HG03571 (cell line): ENCODE measurements around the gene MPHOSPH9.

Experiments used
- ATAC-seq: cut with Tn5 transposase; IDR thresholded peaks from one replicate; pipeline ENCODE4 v1.9.1; 2021; ENCODE audit not compliant: unreplicated experiment

Gene MPHOSPH9, protein sequence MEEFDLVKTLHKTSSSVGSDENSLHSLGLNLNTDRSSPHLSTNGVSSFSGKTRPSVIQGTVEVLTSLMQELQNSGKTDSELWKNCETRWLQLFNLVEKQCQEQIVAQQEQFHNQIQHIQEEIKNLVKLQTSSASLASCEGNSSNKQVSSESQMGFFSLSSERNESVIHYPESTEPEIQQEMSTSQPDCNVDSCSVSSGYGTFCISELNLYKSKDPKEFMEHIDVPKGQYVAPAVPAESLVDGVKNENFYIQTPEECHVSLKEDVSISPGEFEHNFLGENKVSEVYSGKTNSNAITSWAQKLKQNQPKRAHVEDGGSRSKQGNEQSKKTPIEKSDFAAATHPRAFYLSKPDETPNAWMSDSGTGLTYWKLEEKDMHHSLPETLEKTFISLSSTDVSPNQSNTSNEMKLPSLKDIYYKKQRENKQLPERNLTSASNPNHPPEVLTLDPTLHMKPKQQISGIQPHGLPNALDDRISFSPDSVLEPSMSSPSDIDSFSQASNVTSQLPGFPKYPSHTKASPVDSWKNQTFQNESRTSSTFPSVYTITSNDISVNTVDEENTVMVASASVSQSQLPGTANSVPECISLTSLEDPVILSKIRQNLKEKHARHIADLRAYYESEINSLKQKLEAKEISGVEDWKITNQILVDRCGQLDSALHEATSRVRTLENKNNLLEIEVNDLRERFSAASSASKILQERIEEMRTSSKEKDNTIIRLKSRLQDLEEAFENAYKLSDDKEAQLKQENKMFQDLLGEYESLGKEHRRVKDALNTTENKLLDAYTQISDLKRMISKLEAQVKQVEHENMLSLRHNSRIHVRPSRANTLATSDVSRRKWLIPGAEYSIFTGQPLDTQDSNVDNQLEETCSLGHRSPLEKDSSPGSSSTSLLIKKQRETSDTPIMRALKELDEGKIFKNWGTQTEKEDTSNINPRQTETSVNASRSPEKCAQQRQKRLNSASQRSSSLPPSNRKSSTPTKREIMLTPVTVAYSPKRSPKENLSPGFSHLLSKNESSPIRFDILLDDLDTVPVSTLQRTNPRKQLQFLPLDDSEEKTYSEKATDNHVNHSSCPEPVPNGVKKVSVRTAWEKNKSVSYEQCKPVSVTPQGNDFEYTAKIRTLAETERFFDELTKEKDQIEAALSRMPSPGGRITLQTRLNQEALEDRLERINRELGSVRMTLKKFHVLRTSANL

DNA sequence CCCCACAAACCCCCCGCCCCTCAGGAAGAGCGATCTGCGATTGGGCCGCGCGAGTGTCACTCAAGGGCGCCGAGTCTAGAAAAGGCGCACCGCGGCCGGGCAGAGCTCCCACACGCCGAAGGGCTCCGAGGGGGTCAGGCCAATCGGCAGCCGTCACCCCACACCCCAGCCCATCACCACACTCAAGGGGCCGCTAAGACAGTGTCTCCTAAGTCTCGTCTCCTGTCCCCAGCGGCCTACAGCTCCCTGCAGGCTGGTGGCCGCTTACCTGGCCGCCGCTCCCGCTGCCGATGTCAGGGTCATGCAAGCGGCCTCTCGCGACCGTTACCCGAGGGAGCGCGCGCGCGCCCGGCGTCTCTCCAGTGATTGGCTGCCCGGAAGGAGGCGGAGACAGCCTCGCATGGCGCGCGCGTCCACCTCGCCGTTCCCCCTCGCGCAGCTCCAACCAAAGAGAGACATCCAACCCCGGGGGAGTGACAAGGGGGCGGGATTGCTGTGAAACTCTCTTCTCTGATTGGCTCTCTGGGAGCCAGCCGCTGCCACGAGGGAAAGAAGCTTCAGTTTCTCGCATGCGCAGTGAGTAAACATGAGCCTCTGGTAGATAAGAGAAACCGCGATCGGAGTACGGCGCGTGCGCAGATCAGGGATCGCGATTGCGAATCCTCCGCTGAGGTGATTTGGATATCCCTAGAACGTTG, at the start of gene MPHOSPH9, which contains the start of gene MTRFR:
Gene MPHOSPH9 (minus strand): TSS at position 335 of the 698 bp plus-strand sequence. CDS start 2,777 bp downstream, outside the sequence.
Gene MTRFR (plus strand): TSS at position 630 of the 698 bp plus-strand sequence. CDS start 20,239 bp downstream, outside the sequence.
- peak; percentile 78 for ATAC-seq

DNA sequence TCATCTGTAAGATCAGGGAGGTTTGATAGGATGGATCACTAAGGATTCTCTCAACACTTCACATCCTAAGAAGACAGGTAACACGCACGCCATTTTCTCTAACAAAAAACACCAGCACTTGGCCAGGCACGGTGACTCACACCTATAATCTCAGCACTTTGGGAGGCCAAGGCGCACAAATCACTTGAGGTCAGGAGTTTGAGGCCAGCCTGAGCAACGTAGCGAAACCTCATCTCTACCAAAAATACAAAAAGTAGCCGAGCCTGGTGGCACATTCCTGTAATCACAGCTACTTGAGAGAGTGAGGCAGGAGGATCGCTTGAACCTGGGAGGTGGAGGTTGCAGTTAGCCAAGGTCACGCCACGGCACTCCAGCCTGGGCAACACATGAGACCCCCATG, 49.2 kb upstream of the MPHOSPH9 start:
- ATAC-seq = no peak

DNA sequence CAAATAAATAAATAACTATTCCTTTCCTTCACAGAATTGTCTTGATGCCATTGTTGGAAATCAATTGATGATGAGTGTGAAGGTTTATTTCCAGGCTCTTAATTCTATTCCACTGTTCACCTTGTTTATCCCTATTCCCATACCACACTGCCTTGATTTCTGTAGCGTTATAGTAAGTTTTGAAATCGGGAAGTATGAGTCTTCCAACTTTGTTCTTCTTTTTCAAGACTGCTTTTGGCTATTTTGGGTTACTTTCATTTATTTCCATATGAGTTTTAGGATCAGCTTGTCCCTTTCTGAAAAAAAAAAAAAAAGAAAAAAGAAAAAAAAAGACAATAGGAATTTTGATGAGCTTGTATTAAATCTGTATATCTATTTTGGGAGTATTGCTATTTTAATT, 48.0 kb upstream of the MPHOSPH9 start:
- ATAC-seq = no peak

DNA sequence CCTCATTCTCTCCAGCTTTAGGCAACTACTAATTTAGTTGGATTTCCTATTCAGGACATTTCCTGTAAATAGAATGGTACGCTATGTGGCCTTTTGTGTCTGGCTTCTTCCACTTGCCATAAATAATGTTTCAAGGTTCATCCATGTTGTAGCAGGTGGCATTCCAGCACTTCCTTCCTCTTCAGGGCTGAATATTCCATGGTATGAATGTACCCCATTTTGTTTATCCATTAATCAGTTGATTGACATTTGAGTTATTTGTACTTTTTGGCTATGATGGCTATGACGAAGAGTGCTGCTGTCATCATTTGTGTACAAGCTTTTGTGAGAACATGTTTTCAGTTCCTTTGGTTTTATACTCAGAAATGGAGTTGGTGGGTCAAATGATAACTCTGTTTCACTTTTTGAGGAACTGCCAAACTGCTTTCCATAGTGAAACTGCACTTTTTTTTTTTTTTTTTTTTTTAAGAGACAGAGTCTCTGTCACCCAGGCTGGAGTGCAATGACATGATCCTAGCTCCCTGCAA, 45.2 kb upstream of the MPHOSPH9 start:
- peak; percentile 78 for ATAC-seq

DNA sequence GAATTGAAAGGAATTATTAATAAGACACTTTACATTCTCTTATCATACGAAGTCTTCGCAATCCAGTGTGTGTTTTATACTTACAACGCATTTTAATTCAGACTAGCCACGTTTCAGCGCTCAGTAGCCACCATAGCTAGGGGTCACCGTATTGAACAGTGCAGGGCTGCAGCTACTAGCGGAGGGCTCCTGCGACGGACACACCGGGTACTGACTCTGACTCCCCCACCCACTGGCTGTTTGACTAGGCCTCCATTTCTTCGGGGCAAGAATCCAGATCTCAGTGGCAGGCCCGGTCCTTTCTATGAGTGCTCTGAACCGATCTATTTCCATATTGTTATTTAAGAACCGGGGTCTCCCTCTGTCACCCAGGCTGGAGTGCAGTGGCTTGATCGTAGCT, 40.2 kb upstream of the MPHOSPH9 start:
- ATAC-seq = no peak

DNA sequence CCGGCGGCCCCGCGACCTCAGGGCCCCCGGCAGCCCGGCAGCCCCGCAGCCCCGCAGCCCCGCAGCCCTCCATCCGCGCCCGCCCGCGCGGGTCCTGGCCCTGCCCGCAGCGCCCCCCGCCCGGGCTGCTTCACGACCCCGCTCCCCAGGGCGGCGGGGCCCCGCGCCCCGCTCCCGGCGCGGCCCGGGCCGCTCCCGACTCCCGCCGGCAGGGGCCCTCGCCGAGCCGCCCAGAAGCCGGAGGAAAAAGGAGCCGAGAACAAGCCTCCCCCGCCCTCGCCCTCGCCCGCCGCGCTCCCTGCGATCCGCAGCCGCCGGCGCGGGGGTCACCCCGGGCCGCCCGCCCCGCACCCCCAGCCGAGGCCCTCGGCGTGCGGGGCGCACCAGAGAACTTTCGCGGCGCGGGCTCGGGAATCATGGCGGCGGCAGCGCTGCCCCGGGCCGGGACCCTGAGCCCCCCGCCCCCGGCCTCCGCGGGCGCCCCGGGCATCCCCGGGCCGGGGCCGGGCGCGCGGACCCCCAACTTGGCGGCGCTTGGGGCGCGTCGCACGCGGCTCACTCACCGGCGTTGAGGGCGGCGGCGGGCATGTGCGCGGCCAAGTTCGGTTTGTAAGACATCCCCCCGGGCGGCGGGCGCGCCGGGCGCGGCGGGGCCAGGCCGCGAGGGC, 38.2 kb upstream of the MPHOSPH9 start:
- ATAC-seq = peak; percentile 51

DNA sequence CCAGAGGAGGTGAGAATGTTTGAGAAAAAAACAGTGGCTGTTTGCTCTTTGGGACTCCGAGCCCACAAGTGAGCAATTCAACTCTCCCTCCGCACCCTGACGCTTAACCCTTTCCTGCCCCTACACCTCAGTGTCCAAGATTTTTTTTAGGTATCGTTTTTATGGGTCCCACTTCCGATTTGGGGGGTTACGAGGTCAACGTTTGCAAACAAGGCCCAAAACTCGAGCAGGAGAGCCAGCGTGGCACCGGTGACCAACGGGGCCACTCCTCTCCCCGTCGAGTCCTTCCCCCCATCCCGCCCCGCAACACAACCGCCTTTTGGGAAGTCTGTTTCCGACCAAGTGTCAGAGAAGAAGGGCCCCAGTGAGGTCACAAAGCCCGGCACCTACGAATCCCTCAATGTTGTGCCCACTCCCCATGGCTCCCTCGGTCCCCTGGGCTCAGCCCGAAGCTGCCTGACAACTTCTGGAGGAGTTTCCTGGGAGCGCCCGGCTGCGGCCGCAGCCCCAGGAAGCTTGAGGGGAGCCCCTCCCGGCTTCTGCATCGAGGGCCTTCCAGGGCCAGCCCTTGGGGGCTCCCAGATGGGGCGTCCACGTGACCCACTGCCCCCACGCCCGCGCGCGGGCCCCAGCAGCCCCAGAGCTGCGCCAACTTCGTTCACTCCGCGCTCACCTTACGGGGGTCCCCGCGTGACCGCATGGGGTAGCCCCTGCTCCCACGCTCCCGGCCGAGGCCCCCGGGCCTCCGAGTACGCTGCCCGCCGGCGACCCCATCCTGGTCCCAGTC, 37.5 kb upstream of the MPHOSPH9 start:
- peak; percentile 3 for ATAC-seq

DNA sequence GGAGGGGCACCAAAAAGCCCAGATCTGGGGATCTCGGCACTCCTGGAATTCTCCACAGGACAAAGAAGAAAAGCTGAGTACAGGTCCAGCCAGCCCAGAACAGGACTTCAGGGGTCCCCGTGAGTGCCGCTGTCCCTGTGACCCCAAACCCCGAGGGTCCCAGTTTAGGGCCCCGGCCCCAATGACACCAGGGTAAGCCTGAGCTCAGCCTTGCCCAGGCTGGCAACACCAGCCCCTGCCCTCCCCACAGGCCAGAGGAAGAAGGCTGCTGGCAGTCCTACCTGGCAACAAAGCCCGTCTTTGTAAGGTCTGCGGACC, 36.9 kb upstream of the MPHOSPH9 start:
- ATAC-seq = no peak

DNA sequence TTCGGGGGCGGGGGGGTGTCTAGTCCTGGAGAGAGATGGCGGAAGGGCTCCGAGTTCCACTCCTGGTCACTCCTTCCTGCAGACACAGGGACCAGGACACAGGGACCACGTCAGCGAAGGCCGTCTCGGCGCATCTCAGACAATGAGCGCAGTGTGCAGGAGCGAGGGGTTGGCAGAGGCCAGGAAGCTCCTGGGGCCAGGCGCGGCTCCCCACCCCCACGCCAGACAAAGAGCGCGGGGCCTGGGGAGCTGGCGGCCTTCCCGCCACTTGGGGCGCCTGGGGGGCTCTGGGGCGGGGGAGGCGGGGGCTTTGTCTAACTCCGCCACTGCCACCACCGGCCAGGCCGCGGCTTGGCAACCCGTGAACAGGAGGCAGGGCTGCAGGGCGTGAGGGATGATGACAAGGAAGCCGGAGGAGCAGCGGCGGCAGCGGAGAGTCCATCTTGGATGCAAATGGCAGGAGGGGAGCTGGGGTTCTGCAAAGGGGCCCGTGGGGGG, 36.5 kb upstream of the MPHOSPH9 start:
- ATAC-seq = no peak

DNA sequence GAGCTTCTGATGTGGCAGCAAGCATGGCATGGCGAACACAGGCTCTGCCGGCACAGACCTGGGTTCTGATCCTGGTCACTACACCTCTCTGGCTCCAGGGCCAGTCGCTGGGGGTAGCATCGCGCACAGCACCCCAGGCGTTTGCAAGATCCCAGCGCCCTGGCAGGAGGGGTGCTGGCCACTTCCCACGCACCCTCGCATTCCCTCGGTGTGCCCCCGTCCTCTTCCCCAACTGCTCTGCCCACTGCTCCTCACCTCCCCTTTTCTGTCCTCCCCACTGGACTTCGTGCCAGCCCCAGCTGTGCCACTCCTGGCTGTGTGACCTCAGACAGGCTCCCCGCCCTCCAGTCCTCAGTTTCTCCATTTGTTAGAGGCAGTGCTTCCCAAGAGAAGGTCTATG, 35.9 kb upstream of the MPHOSPH9 start:
- no peak for ATAC-seq

DNA sequence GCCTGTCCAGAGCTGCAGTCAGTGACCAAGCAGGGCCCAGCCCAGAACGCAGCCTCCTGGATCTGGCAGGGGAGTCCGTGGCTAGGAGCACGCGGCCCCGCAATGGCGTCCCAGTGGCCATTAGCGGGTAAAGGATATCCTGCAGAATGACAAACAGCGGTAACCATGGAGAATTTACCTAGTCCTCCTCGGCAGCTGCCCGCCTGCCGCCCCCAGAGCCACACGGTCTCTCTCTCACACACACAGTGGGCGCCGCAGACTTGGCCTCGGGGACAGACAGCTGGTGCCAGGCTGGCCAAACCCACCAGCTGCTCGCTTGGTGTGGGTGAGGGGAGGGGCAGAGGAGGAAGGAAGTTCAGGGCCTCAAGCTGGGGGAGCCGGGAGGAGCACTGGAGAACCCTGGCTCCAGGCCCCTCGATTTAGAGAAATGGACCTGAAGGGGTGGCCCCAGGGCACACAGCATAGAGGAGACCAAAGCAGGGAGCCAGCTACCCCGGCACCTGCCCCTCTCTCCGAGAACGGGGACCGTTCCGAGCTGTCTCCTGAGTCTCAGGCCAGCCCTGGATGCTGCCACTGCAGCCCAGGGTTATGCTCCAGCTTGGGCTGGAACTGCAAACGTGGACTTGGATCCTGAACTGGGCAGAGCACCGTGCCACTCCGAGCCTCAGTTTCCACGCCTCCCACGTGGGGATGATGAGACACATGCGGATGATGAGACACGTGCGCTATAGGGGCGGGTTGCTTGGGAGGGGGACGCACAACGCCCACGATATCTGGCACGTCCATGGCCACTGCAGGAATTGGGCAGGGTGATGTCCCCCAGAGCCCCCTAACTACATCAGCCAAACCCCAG, 35.3 kb upstream of the MPHOSPH9 start:
- ATAC-seq = no peak

DNA sequence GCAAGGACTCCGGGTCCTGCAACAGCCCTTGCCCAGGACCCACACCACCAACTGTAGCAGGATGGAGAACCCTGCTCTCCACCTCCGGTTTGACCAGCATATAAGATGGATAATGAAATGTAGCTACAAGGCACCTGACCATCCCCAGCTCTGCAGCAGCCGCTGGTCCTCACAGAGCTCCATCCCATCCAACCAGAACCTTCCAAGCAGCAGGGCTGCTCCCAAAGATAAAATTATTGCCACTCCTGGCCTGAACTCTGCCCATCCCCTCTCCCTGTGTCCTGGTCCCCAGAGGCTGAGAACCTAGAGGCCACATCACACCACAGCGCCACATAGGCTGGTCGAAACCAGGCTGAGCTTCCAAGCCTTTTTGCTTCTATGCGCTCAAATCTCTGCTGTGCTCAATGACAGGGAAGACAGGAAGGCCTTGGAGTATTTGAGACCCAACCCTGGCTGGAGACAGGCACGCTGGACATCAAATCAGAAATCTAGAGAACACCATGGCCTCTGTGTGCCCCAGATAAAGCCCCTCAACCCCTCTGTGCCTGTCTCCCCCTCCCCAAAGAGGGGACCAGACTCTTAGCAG, 34.5 kb upstream of the MPHOSPH9 start:
- no peak for ATAC-seq

DNA sequence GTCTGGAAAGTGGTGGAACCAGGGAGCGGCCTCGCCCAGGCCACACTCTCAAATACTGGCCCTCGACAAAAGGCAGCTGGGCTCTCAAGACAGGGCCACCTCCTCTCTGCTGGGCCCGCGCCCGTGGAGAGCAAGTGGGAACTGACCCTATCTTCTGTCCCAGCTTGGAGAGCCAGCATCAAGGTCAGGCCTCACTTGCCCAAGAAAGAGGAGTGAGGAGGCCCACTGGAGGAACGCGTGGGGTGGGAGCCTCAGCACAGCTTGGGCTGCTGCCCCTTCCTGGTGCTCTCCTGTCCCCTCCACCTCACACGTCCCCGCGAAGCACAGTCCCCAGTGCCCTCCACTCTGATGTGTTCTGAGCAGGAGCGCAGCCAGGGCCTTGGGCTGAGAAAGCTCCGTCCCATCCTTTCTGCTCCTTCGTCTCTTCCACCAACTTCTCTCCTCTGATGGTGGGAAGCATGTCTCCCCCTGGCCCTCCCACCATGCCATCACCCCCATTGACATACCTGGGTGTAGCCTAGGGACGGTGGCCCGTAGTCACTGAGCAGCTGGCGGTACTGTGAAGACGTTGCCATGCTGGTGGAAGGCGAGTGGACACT, 33.8 kb upstream of the MPHOSPH9 start:
- no peak for ATAC-seq

DNA sequence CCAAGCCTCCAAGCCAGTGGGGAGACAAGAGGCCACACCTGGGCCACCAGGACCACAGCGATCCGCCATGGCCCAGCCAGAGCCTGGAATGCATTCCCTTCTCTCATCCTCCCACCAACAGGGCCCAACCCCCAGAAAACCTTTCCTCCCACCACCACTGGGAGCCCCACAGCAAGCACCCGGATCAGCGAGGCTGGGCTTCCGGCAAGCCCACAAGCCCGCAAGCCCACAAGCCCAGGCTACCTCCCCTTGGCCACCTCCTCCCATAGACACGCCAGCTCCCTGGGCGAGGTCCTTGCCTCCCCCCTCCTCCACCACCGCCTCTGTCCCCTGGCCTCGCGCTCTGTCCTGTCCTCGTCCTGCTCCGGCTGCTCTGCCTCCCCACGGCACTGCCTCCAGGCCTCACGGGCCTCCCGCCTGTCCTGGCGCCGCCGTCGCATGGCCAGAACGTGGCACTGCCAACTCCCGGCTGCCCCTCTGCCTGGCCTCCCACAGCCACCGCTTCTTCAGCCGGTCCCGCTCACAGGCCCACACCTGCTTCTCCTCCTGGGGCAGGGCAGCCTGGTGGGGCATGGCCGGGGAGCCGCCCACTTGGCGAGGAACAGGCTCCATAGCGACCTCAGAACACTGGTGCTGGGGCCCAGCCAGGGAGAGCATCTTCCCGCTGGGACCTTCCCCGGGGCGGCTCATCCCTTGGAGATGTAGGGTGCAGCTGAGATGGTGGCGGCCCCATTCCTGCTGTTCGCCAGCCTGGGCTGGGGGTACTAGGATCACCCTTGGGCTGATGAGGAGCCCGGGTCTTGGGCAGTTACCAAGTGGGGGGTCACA, 33.1 kb upstream of the MPHOSPH9 start:
- ATAC-seq = no peak

DNA sequence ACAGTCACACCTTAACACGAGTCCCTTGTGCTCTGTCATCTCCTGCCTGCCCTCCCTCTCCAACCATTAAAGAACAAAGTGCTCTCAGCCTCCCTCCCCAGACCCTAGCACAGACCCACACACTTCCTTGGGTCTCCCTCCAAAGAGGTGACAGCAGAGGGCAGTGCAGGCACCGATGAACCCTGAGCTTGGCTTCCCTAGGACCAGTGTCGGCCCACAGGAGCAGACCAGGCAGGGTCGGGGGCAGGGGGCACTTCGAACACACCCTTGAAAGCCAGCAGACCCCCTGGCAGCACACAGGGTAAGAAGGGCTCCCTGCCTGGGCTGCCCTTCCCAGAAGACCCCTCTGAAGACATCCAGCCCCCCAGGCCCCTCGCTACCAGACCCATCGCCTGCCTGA, 31.7 kb upstream of the MPHOSPH9 start:
- no peak for ATAC-seq

DNA sequence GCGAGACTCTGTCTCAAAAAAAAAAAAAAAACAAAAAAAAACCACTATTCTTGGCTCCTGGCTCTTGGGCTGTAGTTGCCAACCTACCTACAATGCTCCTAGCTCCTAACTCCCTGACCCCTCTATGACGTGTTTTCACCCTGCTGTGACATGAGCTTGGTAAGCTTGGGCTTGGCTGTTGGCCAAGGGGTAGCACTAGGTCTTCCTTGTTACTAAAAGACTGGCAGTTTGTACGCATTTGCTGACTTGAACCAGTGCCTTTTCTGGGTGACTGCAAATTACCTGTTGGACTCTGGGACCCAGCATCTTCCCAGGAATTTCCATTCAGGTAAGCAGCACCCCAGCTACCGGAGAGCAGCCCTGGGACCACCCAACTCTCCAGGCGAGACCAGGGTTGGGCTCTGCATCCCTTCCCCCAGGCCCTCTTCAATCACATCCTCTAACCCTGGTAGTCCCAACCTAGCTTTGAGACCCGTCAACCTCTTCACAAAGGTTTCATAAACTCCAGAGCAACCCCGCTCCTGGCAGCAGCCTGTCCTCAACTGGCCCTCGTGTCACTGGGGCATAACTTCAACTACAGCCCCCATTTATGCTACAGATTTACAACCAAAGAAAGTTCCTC, 30.4 kb upstream of the MPHOSPH9 start:
- ATAC-seq = no peak
